ENCODE measurements around the gene INO80B. TPM values are rescaled to one million over a fixed set of nuclear protein-coding genes. Genes with fewer than 3 reads are reported as not detected.
"Not testable (repeated sequence)": the region's sequence is repeated elsewhere in the genome, so short reads cannot be mapped to it uniquely, and the experiment has no call there.

Gene INO80B
- total RNA-seq, 1 donor from 2014 or later = 38.4 TPM

- Histone ChIP-seq H3K36me3 (peaks cover 24% of the 10 kb centered on the region), H3K4me3 (peak overlapping the region; percentile 74), H3K27ac (peak overlapping the region; percentile 81), H3K27me3 (ENCODE audit: low read depth) (no peaks in the 10 kb centered on the region), H3K4me1 (peaks cover 44% of the 10 kb centered on the region), H3K9me3 (no peaks in the 10 kb centered on the region)
- TF ChIP-seq, protein P1, sequence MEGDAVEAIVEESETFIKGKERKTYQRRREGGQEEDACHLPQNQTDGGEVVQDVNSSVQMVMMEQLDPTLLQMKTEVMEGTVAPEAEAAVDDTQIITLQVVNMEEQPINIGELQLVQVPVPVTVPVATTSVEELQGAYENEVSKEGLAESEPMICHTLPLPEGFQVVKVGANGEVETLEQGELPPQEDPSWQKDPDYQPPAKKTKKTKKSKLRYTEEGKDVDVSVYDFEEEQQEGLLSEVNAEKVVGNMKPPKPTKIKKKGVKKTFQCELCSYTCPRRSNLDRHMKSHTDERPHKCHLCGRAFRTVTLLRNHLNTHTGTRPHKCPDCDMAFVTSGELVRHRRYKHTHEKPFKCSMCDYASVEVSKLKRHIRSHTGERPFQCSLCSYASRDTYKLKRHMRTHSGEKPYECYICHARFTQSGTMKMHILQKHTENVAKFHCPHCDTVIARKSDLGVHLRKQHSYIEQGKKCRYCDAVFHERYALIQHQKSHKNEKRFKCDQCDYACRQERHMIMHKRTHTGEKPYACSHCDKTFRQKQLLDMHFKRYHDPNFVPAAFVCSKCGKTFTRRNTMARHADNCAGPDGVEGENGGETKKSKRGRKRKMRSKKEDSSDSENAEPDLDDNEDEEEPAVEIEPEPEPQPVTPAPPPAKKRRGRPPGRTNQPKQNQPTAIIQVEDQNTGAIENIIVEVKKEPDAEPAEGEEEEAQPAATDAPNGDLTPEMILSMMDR (IDR thresholded peaks at IDR 0.05) = no peak
- ATAC-seq = no peak
- no peak for DNase-seq
- intact Hi-C loops (cut with DNase I) = no loop called here
Measured at GRCh38 chr2:74458938-74459363, 4.1 kb downstream of the INO80B start.

DNA sequence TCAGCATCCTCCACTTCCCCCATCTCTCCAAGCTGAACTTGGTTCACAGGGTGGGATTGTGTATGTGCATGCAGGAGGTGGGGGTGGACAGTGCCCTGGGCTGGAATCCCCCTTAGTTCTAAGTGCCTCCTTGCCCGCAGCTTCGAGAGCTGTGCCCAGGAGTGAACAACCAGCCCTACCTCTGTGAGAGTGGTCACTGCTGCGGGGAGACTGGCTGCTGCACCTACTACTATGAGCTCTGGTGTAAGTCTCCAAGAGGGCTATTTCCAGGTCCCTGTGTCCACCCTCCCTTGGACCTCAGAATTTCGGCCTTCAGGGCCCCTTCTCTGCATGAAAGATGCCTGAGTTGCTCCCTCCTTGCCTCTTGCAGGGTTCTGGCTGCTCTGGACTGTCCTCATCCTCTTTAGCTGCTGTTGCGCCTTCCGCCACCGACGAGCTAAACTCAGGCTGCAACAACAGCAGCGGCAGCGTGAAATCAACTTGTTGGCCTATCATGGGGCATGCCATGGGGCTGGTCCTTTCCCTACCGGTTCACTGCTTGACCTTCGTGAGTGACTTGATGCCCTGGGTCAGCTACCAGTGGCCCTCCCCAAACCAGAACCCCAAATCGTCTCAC lies 4.7 kb downstream of the INO80B start:
- H3K27ac ChIP-seq; intact Hi-C loops (cut with DNase I); H3K27me3 ChIP-seq (ENCODE audit: low read depth); DNase-seq; ATAC-seq; H3K4me3 ChIP-seq; H3K9me3 ChIP-seq: not testable (repeated sequence)
- Histone ChIP-seq H3K36me3 (peaks cover 24% of the 10 kb centered on the region), H3K4me1 (peaks cover 51% of the 10 kb centered on the region)

DNA sequence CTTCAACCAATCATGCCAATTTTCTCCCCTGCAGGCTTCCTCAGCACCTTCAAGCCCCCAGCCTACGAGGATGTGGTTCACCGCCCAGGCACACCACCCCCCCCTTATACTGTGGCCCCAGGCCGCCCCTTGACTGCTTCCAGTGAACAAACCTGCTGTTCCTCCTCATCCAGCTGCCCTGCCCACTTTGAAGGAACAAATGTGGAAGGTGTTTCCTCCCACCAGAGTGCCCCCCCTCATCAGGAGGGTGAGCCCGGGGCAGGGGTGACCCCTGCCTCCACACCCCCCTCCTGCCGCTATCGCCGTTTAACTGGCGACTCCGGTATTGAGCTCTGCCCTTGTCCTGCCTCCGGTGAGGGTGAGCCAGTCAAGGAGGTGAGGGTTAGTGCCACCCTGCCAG lies 5.3 kb downstream of the INO80B start:
- H3K9me3 ChIP-seq; H3K27me3 ChIP-seq (ENCODE audit: low read depth); H3K4me3 ChIP-seq; DNase-seq; ATAC-seq; H3K27ac ChIP-seq; intact Hi-C loops (cut with DNase I): not testable (repeated sequence)
- peaks cover 51% of the 10 kb centered on the region for H3K4me1 ChIP-seq
- H3K36me3 ChIP-seq = peaks cover 24% of the 10 kb centered on the region

DNA sequence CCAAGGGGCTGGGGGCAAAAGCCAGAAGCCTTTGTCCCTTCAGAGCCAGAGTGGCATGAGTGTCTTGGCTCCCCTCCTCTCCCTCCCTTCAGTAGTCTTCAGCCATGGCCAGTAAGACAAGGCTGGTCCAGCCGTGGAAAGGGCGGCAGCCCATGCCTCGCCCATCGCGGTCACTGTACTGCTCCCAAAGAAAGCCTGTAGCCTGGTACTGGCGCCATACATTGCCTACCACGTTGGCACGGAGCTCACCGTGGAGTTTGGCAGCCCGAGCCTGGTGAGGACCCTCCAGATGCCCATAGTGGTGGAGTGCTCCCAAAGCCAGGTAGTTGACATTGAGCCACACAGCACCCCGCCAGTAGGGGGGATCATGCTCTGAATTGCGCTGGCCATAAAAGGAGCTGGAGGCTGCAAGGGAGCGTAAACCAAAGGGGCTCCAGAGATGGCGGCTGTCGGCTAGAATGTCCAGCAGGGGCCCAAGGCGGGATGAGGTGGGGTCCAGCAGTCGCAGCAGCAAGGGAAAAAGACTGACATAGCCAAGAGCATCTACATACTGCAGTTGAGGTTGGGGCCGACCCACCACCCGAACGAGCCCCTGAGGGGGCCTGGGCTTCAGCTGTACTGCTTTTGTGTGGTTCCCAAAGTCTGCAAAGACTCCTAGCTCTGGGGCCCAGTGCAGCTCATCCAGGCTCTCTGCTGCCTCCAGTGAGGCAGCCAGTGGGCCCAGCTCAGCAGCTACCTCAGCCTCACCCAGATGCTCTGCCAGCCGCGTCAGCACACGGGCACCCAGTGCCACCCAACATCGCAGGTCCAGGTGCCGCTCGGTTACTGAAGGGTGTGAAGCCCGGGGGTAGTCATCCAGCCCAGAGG lies 6.5 kb downstream of the INO80B start:
- Histone ChIP-seq H3K27ac (no peak overlapping the region), H3K4me3 (no peak overlapping the region), H3K9me3 (no peaks in the 10 kb centered on the region), H3K27me3 (ENCODE audit: low read depth) (no peaks in the 10 kb centered on the region), H3K36me3 (peaks cover 24% of the 10 kb centered on the region), H3K4me1 (peaks cover 45% of the 10 kb centered on the region)
- intact Hi-C loops (cut with DNase I) = no loop called here
- TF ChIP-seq, protein P1 (IDR thresholded peaks at IDR 0.05) = no peak
- ATAC-seq (no peak), DNase-seq (no peak)

GRCh38 chr2:74462054-74462785 lies 7.3 kb downstream of the INO80B start:
- no peaks in the 10 kb centered on the region for H3K27me3 ChIP-seq (ENCODE audit: low read depth)
- no peak overlapping the region for H3K27ac ChIP-seq
- intact Hi-C loops (cut with DNase I) = no loop called here
- H3K9me3 ChIP-seq = no peaks in the 10 kb centered on the region
- no peak for DNase-seq
- H3K36me3 ChIP-seq = peaks cover 24% of the 10 kb centered on the region
- H3K4me3 ChIP-seq = no peak overlapping the region
- ATAC-seq = no peak
- TF ChIP-seq, protein P1 (IDR thresholded peaks at IDR 0.05) = no peak
- H3K4me1 ChIP-seq = peaks cover 37% of the 10 kb centered on the region

DNA sequence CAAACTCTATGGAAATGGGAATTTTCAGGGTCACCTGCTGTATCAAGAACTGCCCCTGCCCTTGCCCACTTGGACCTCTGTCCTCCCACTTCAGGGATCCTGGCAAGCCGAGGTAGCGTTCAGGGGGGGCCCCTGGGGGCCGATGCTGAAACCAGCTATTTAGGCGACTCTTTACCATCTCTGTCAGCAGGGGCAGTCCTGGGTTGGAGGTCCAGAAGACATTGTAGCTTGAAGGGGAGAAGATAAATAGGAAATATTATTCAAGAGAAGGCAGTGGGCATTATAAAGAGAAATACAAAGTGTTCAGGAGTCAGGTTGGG lies 7.9 kb downstream of the INO80B start:
- ATAC-seq = no peak
- Histone ChIP-seq H3K4me1 (peaks cover 33% of the 10 kb centered on the region), H3K27me3 (ENCODE audit: low read depth) (no peaks in the 10 kb centered on the region), H3K27ac (no peak overlapping the region), H3K9me3 (no peaks in the 10 kb centered on the region), H3K36me3 (peaks cover 24% of the 10 kb centered on the region), H3K4me3 (no peak overlapping the region)
- TF ChIP-seq, protein P1 (IDR thresholded peaks at IDR 0.05) = no peak
- intact Hi-C loops (cut with DNase I) = no loop called here
- no peak for DNase-seq

Measured in lower lobe of right lung (tissue), 2 donors.